ENCODE measurements around the gene GRIK3.

Gene GRIK3

GRCh38 chr1:36981126-36981525 is 53.2 kb downstream of the GRIK3 start:
- no peak for DNase-seq (ENCODE audit: low read depth)

DNA sequence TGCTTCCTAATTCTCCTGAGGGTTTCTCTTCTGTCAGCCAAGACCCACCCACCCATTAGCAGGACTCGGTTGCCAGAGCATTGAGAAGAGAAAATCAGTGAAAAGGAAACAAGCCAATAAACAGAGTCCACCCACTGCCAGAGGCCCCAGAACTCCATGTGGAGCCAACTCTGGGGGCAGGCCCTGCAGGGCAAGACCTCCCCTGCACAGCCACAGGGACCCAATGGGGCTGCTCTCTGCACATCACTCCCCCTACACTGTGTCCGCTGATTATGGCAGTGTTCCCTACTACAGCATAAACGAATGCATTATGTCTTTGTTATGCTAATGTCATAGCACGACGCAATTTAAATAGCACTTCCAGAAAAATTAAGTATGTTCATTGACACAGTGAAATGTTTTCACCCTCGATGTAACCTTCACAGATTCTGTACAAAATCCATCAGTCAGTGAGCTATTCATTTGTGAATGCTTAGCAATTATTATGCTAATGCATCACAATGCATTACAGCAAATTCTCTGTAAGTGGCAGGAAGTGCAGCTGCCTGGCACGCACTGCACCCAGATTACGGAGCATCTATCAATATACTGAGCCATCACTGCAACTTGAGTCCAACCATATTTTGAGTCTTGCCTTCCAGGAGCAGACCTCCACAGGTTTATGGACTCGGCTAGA is 56.4 kb downstream of the GRIK3 start:
- DNase-seq (ENCODE audit: low read depth) = no peak

DNA sequence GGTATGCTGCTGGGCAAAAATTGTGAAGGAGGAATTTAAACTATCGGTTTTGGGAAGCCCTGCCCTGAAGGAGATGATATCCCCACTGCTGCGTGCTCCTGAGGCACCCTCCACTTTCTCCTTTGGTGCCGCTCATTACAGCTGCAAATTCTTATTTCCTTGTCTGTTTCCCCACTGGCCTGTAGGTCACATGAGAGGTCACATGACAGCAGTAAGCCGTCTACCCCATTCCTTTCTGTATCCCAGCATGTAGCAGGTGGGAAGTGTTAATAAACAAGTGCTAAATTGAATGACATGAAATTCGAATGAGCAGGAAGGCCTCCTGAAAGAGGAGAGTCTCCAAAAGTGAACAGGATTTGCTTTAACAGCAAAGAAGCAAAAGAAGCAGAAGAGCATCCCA is 58.7 kb downstream of the GRIK3 start:
- DNase-seq (ENCODE audit: low read depth) = no peak

- DNase-seq (ENCODE audit: low read depth) = no peak
Observed at GRCh38 chr1:36973056-36973455, 61.3 kb downstream of the GRIK3 start.

GRCh38 chr1:36971852-36972618 is 62.3 kb downstream of the GRIK3 start:
- DNase-seq (ENCODE audit: low read depth) = no peak

DNA sequence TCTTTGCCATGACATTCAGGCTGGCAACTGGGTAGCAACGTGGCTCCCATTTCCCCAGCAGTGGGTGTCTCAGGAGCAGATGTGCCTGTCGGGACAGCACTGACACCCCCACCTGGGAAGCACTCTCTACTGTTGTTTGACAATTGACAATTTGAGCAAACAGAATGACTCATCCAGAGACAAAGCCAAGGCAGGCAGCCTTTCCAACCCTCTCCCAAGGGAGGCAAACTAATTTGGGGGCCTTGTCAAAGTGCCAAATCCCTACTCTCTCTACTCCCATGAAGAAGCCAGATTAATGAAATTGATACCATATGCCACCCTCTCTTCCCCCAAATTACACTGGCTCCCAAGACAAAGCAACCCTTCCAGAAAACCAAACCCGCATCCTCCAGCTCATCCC is 65.6 kb downstream of the GRIK3 start:
- DNase-seq (ENCODE audit: low read depth) = no peak

DNA sequence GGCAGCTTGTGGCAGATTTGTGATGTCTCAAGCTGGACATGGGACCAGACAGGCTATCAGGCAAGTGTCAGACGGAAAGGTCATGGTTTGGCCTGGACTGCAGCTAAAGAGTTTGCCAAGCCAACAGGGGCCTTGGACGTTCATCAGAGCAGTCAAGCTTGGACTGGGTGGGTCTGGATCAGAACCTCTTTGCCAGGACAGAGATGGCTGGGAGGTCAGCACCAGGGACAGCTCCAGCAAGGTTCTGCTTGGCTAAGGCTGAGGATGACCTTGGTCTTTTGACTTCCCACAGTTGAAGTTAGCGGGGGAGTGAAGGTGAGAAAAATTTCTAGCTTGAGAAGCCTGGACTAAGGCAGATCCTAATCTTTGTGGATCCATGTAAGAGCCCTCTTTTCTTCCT is 68.1 kb downstream of the GRIK3 start:
- peak; percentile 14 for DNase-seq (ENCODE audit: low read depth)

- DNase-seq (ENCODE audit: low read depth) = no peak
Observed at GRCh38 chr1:36965275-36966159, 68.8 kb downstream of the GRIK3 start.

GRCh38 chr1:36964830-36965229 is 69.5 kb downstream of the GRIK3 start:
- no peak for DNase-seq (ENCODE audit: low read depth)

GRCh38 chr1:36963006-36963405 is 71.3 kb downstream of the GRIK3 start:
- no peak for DNase-seq (ENCODE audit: low read depth)

DNA sequence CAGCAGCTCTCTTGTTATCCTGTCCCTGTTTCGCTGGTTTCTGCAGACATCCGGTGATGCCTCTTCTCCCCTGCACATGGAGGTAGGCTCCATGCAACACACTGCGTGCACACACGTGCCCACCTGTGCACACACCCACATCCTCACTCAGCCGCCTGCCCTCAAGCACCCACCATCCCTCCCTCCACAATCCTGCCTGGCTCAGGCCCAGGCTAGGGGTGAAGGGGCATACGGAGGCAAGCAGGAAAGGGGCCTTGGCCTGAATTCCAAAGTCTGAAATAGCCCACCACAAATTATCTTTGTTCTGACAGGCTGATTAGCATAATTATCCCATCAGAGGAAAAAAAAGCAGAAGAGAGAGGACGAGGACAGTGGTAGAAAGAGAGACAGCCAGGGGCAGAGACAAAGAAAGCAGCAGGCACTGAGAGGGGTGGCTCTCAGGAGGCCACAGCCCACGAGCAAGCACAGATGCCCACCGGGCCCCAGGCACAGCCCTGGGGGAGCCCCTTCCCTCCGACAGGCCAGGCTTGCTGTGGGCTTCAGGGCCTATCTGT is 73.2 kb downstream of the GRIK3 start:
- DNase-seq (ENCODE audit: low read depth) = no peak

DNA sequence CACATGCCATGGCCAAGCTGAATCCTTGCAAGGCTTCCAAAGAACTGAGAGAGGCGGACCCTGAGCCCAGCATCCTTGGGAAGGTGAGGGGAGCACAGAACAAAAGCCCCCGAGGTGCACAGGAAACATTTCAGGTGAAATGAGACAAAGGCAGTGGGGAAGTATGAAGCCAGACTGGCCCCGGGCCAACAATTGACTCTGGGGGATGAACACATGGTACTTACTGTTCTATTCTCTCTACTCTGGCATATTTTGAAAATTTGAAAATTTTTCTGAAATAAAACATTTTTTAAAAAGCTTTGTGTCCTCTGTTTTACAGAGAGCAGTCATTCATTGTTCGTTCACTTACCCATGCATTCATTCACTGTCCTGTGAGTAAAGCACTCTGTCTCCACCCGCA is 77.7 kb downstream of the GRIK3 start:
- DNase-seq (ENCODE audit: low read depth) = no peak

DNA sequence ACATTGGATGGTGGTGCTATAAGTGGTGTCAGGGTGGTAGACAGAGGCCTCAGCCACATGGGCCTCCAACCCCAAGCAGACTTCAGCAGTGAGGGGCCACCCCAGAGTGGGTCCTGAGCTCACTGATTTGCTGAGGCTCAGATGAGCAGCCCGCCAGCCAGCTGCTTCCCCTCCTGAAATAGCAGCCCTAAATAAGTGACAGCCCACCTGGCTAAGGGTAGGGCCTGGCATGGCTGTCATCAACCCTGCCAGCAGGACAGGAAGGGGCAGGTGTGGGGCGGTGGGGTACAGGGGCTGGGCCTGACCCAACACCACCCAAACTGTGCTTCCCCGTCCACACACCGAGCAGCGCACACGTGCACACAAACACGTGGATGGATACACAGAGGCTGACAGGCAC is 79.3 kb downstream of the GRIK3 start:
- no peak for DNase-seq (ENCODE audit: low read depth)

- DNase-seq (ENCODE audit: low read depth) = no peak
Observed at GRCh38 chr1:36953061-36953460, 81.3 kb downstream of the GRIK3 start.

GRCh38 chr1:36951761-36952160 is 82.6 kb downstream of the GRIK3 start:
- DNase-seq (ENCODE audit: low read depth) = no peak

GRCh38 chr1:36951292-36951750 is 83.0 kb downstream of the GRIK3 start:
- no peak for DNase-seq (ENCODE audit: low read depth)

- DNase-seq (ENCODE audit: low read depth) = no peak
Observed at GRCh38 chr1:36950604-36951291, 83.6 kb downstream of the GRIK3 start.

DNA sequence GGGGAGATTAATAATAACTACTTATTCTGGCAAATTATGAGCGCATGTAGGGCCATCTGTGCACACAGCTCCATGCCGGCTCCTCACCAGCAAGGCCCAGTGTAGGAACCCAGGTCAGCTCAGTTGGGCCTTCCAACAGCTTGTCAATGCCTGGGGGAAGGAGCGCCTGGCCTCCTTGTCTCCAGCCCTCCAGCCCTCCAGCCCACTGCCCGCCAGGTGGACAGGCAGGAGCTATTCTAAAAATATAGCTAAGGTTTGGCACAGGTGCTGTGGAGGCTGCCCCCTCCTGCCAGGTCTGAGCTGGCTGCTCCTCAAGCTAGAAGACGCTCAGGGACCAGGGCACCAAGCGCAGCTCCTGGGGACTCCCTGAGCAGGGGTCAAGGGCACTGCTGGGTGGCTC is 85.7 kb downstream of the GRIK3 start:
- no peak for DNase-seq (ENCODE audit: low read depth)

DNA sequence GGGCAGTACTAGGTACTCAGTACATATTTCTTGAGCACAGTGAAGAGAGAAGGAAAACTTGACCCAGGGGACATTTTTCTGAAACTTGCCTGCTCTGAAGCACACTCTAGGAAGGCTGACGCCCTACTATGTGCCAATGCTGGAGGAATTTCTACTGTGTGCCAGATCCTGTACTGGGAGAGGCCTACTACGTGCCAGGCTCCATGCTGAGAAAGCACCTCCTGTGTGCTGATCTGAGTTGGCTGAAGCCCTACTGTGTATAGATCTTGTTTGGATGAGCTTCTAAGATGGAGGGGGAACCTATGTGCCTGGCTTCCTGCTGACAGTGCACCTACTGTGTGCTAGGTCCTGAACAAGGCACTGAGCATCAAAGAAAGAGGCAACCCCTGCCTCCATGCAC is 86.2 kb downstream of the GRIK3 start:
- DNase-seq (ENCODE audit: low read depth) = no peak

DNA sequence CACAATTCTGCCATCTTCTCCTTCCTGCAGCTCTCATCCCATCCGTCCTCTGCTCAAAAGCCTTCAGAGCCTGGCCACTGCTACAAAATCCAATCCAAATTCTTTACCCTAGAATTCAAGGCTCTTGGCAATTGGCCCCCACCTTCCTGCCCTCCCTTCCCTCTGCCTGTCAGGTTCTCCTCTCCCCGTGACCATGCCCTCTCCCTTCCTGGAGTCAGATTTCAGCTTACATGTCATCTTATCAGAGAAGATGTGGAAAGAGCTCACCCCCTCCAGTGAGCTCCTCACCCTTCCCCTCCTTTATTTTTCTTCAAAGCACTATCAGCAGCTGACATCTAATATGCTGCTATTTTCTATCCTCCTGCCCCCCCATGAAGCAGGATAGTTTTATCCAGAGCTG is 86.9 kb downstream of the GRIK3 start:
- no peak for DNase-seq (ENCODE audit: low read depth)

DNA sequence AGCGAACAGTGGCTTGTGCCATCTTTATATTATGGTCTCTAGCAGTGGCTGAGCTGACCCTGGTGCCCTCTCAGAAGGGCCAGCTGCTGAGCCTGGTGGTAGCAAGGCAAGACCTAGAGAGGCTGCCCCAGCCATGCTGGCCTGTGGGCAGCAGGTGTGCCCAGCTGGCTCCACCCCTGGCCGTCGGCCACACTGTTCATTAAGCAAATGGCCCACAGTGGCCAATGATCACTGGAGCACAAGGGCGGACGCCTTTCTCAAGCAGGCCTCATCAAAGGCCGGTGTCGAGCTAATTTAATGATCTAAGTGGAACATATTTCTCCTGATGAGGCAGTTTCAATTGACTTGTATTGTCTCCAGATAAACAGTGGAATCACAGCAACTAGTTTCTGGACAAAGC is 89.4 kb downstream of the GRIK3 start:
- DNase-seq (ENCODE audit: low read depth) = no peak

DNA sequence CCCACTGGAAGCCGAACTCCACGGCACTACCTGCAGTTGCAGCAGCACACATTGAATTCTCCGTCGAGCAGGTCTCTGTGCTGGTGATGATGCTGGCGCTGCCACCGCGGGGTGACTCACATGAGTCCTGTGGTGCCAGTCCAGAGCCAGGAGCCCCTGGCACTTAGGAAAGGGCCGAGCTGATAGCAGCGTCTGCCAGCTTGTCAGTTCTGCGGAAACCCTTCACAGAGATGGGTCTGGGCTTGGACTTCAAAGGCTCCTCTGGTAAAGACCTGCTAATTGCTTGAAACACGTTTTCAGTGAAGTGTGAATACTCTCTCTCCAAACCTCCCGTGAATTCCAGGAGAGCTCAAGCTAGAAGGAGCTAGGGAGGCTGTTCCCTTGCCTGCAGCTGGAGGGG is 92.2 kb downstream of the GRIK3 start:
- no peak for DNase-seq (ENCODE audit: low read depth)

All from CMK (cell line).